Suprapubic skin (tissue), 4 donors: Measurements from ENCODE around the gene PPFIA3.

Experiments used
- EP300 ChIP-seq: sonication (generic); formaldehyde crosslinking; IDR thresholded peaks from one replicate; pipeline ENCODE4 v1.6.1; 2017; ENCODE audit warnings: antibody characterized with exemption
- POLR2A ChIP-seq, 2 donors: fragments of 450-650 bp; IDR thresholded peaks; one replicate each; pipeline ENCODE4 v1.6.1; 2017; ENCODE audit warnings: antibody characterized with exemption in 2 of 2, mild to moderate bottlenecking in 2 of 2, moderate library complexity in 2 of 2
- POLR2AphosphoS5 ChIP-seq, 3 donors: sonication (generic); formaldehyde crosslinking; IDR thresholded peaks; one replicate each; pipeline ENCODE4 v1.6.1; 2017; ENCODE audit warnings: antibody characterized with exemption in 3 of 3
- TF ChIP-seq, protein P1 (sequence below), 2 donors: fragments of 200-600 bp in 1 of 2; fragments of 450-650 bp in 1 of 2; sonication (generic) in 1 of 2; IDR thresholded peaks; one replicate each; pipeline ENCODE4 v1.5.1; 2016 to 2019; ENCODE audit warnings: antibody characterized with exemption in 2 of 2, mild to moderate bottlenecking in 1 of 2, moderate library complexity in 1 of 2

DNA sequence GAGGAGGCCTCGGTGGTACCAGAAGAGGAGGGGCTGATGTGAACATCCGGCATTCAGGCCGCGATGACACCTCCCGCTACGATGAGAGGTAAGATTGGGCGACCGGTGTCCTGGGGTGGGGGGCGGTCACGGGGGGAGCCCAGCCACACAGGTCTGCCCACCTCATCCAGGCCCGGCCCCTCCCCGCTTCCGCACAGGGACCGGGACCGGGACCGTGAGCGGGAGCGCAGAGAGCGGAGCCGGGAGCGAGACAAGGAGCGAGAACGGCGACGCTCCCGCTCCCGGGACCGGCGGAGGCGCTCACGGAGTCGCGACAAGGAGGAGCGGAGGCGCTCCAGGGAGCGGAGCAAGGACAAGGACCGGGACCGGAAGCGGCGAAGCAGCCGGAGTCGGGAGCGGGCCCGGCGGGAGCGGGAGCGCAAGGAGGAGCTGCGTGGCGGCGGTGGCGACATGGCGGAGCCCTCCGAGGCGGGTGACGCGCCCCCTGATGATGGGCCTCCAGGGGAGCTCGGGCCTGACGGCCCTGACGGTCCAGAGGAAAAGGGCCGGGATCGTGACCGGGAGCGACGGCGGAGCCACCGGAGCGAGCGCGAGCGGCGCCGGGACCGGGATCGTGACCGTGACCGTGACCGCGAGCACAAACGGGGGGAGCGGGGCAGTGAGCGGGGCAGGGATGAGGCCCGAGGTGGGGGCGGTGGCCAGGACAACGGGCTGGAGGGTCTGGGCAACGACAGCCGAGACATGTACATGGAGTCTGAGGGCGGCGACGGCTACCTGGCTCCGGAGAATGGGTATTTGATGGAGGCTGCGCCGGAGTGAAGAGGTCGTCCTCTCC lies 11.5 kb upstream of the PPFIA3 start:
- TF ChIP-seq POLR2AphosphoS5 (IDR thresholded peaks at IDR 0.05) (no peak), EP300 (no peak), POLR2A (IDR thresholded peaks at IDR 0.05) (no peak)
- TF ChIP-seq, protein P1, sequence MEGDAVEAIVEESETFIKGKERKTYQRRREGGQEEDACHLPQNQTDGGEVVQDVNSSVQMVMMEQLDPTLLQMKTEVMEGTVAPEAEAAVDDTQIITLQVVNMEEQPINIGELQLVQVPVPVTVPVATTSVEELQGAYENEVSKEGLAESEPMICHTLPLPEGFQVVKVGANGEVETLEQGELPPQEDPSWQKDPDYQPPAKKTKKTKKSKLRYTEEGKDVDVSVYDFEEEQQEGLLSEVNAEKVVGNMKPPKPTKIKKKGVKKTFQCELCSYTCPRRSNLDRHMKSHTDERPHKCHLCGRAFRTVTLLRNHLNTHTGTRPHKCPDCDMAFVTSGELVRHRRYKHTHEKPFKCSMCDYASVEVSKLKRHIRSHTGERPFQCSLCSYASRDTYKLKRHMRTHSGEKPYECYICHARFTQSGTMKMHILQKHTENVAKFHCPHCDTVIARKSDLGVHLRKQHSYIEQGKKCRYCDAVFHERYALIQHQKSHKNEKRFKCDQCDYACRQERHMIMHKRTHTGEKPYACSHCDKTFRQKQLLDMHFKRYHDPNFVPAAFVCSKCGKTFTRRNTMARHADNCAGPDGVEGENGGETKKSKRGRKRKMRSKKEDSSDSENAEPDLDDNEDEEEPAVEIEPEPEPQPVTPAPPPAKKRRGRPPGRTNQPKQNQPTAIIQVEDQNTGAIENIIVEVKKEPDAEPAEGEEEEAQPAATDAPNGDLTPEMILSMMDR (IDR thresholded peaks at IDR 0.05): no peak
